SH-SY5Y (cell line): Measurements from ENCODE around the gene GRK1.

Experiments
- GATA2 ChIP-seq: IDR thresholded peaks from 2 replicates; pipeline ENCODE4 v1.6.1; 2011; ENCODE audit warnings: mild to moderate bottlenecking, low read depth, low read length
- GATA3 ChIP-seq: IDR thresholded peaks from 2 replicates; pipeline ENCODE4 v1.6.1; 2011; ENCODE audit warnings: low read depth, mild to moderate bottlenecking, low read length, moderate library complexity

GRK1 gene

DNA sequence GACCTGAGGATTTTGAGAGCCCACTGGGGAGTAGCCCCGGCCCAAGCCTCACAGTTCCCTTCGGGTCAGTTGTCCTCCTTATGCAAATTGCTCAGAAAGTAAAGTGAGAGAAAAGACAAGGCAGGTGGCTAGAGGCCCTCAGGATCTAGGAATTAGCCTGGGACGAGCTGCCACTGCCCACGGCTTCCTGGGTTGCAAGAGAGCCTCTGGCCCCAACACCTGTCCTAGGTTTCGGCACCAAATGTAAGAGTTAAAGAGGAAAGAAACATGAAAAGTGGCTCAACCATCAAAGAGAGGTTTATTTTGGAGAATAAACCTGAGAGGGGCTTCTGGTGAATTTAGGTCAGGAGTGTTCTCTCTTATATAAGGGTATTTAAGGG, 117.6 kb downstream of the GRK1 start:
- no peak for TF ChIP-seq GATA3
- no peak for TF ChIP-seq GATA2

DNA sequence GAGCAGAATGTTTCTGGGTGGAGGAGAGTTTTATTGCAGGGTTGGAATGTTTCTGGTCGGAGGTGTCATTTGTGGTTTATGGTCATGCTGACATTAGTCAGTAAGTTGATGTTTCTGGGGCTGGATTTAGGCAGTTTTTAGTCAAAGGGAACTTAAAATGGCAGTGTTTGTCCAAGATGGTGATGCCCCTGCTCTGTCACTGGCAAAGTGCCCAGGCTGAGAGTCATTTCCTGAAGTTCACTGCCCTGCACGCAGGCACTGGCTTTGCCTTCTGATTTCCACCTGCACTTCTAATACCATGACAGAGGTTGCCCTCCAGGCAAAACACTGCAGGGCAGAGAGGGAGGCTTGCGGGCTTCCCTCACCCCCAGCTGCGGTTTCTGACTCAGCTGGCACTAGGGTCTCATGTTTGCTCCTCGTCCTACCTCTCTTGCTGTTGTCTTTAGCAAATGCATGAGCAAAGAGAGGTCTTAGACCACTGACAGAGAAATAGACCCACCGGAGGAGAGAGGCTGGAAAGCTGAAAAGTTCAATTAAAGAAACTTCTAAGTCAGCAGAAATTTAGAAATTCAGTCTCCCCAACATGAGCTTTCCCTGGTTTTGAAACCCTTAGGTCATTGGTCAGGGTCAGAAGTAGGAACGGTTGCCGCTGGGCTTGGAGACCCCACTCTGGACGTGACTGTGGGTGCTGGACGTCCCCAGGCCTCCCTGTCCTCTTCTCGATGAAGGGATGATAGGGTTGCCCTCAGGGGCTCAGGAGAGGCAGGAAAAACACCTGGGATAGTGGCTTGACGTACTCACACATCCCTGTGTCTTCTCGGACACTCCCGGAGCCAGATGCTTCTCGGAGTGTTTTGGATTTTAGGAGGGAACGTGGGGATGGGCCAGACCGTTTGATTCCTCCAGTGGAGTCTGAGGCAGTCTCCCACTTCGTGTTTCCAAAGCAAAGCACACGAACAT, 118.3 kb downstream of the GRK1 start:
- no peak for TF ChIP-seq GATA3
- TF ChIP-seq GATA2: no peak

DNA sequence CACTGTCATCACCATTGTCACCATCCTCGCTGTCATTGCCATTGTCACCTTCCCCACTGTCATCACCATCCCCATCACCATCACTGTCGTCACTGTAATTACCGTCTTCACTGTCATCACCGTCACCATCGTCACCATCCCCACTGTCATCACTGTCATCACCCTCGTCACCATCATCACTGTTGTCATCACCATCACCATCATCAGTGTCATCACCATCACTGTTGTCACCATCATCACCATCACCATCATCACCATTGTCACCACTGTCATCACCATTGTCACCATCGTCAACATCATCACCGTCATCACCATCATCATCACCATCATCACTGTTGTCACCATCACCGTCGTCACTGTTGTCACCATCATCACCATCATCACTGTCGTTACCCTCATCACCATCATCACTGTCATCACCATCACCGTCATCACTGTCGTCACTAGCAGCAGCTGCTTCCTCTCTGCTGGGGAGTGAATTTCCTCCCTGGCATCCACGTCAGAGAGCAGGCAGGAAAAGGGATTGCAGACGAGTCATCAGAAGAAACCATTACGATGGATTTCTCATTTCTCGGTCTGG, 119.3 kb downstream of the GRK1 start:
- no peak for TF ChIP-seq GATA3
- TF ChIP-seq GATA2: no peak
